GM18520 (cell line): ENCODE measurements around the gene ST8SIA4.
A peak's percentile ranks its signal among the peaks of the same experiment; 100 is the strongest.

ENCODE experiments used
- ATAC-seq: cut with Tn5 transposase; IDR thresholded peaks from one replicate; pipeline ENCODE4 v1.9.1; 2021; ENCODE audit not compliant: unreplicated experiment

The ST8SIA4 gene

GRCh38 chr5:100872408-100873190 is 30.5 kb downstream of the ST8SIA4 start:
- peak; percentile 71 for ATAC-seq

GRCh38 chr5:100867039-100867562 is 36.0 kb downstream of the ST8SIA4 start:
- ATAC-seq = no peak

- no peak for ATAC-seq
Observed at GRCh38 chr5:100864931-100865330, 38.2 kb downstream of the ST8SIA4 start.

GRCh38 chr5:100863739-100864138 is 39.3 kb downstream of the ST8SIA4 start:
- no peak for ATAC-seq

GRCh38 chr5:100861148-100861547 is 41.9 kb downstream of the ST8SIA4 start:
- ATAC-seq = peak; percentile 30

GRCh38 chr5:100860407-100860806 is 42.7 kb downstream of the ST8SIA4 start:
- ATAC-seq = peak; percentile 34

GRCh38 chr5:100858987-100859545 is 44.0 kb downstream of the ST8SIA4 start:
- ATAC-seq = no peak

GRCh38 chr5:100856462-100856861 is 46.6 kb downstream of the ST8SIA4 start:
- no peak for ATAC-seq

GRCh38 chr5:100855937-100856430 is 47.1 kb downstream of the ST8SIA4 start:
- ATAC-seq = no peak

- no peak for ATAC-seq
Observed at GRCh38 chr5:100855295-100855694, 47.8 kb downstream of the ST8SIA4 start.

- ATAC-seq = no peak
Observed at GRCh38 chr5:100854591-100854990, 48.5 kb downstream of the ST8SIA4 start.

GRCh38 chr5:100853582-100853981 is 49.5 kb downstream of the ST8SIA4 start:
- ATAC-seq = no peak

GRCh38 chr5:100852988-100853449 is 50.1 kb downstream of the ST8SIA4 start:
- peak; percentile 95 for ATAC-seq

- ATAC-seq = no peak
Observed at GRCh38 chr5:100852051-100852450, 51.0 kb downstream of the ST8SIA4 start.

- no peak for ATAC-seq
Observed at GRCh38 chr5:100846772-100847171, 56.3 kb downstream of the ST8SIA4 start.

GRCh38 chr5:100842080-100842479 is 61.0 kb downstream of the ST8SIA4 start:
- no peak for ATAC-seq

GRCh38 chr5:100841358-100842076 is 61.6 kb downstream of the ST8SIA4 start:
- no peak for ATAC-seq

- no peak for ATAC-seq
Observed at GRCh38 chr5:100840789-100841188, 62.3 kb downstream of the ST8SIA4 start.

GRCh38 chr5:100840370-100840769 is 62.7 kb downstream of the ST8SIA4 start:
- peak; percentile 78 for ATAC-seq

- ATAC-seq = peak; percentile 23
Observed at GRCh38 chr5:100838048-100838473, 65.0 kb downstream of the ST8SIA4 start.

GRCh38 chr5:100834519-100834918 is 68.6 kb downstream of the ST8SIA4 start:
- no peak for ATAC-seq
